HuH-7.5 (cell line): ENCODE measurements around the gene ZNF19.

Experiments used
- DNase-seq: peaks from one replicate; pipeline ENCODE4 v3.0.0; 2011; ENCODE audit warnings: low spot score

ZNF19 gene

GRCh38 chr16:71484006-71484893 is 4.9 kb downstream of the ZNF19 start:
- peak; percentile 73 for DNase-seq

- DNase-seq = no peak
Observed at GRCh38 chr16:71482569-71482968, 6.6 kb downstream of the ZNF19 start.

GRCh38 chr16:71480956-71481355 is 8.2 kb downstream of the ZNF19 start:
- DNase-seq = no peak

GRCh38 chr16:71479420-71479819 is 9.7 kb downstream of the ZNF19 start:
- peak; percentile 42 for DNase-seq

GRCh38 chr16:71476457-71477124 is 12.5 kb downstream of the ZNF19 start:
- DNase-seq = no peak

- no peak for DNase-seq
Observed at GRCh38 chr16:71474864-71475263, 14.3 kb downstream of the ZNF19 start.

- DNase-seq = no peak
Observed at GRCh38 chr16:71473891-71474290, 15.2 kb downstream of the ZNF19 start.

GRCh38 chr16:71472931-71473330 is 16.2 kb downstream of the ZNF19 start:
- DNase-seq = no peak

- no peak for DNase-seq
Observed at GRCh38 chr16:71472051-71472450, 17.1 kb downstream of the ZNF19 start.

GRCh38 chr16:71467810-71468209 is 21.3 kb downstream of the ZNF19 start:
- no peak for DNase-seq

GRCh38 chr16:71464231-71464630 is 24.9 kb downstream of the ZNF19 start:
- DNase-seq = no peak

GRCh38 chr16:71461686-71462648 is 27.2 kb downstream of the ZNF19 start, which contains the start of gene ZNF23:
TSS of gene ZNF23 (minus strand) at chr16:71462247. CDS start at chr16:71456796, 5,451 bp downstream.
- DNase-seq = peak; percentile 91

GRCh38 chr16:71460941-71461340 is 28.2 kb downstream of the ZNF19 start:
- DNase-seq = no peak

- DNase-seq = no peak
Observed at GRCh38 chr16:71460236-71460635, 28.9 kb downstream of the ZNF19 start.

GRCh38 chr16:71459510-71459909 is 29.6 kb downstream of the ZNF19 start:
- no peak for DNase-seq

- DNase-seq = no peak
Observed at GRCh38 chr16:71456801-71457200, 32.3 kb downstream of the ZNF19 start.

GRCh38 chr16:71453036-71453435 is 36.1 kb downstream of the ZNF19 start:
- no peak for DNase-seq

GRCh38 chr16:71449020-71449419 is 40.1 kb downstream of the ZNF19 start:
- DNase-seq = no peak

- no peak for DNase-seq
Observed at GRCh38 chr16:71448274-71448866, 40.8 kb downstream of the ZNF19 start.

- DNase-seq = no peak
Observed at GRCh38 chr16:71443714-71444113, 45.4 kb downstream of the ZNF19 start.

- DNase-seq = no peak
Observed at GRCh38 chr16:71442051-71442440, 47.1 kb downstream of the ZNF19 start, which contains the start of gene TLE7. TSS of gene TLE7 (minus strand) at chr16:71442054. CDS start at chr16:71433324, 8,730 bp downstream.
